LHCN-M2 (cell line): ENCODE results near the gene ALPP. TPM values are rescaled to one million over a fixed set of nuclear protein-coding genes. Genes with fewer than 3 reads are reported as not detected.
"Not testable (repeated sequence)": the region's sequence is repeated elsewhere in the genome, so short reads cannot be mapped to it uniquely, and the experiment has no call there.

Experiments
- DNase-seq: peaks from one replicate; pipeline ENCODE4 v3.0.0-alpha.2; 2012; ENCODE audit warnings: low read depth
- total RNA-seq: library from RNA; depleted of rRNA; stranded (reverse); fragments of >200 nt; gene quantifications from 2 replicates; pipeline ENCODE4 v1.2.3, GENCODE V29; 2014

Gene ALPP
- total RNA-seq, 1 experiment from 2014 or later, result not detected

DNA sequence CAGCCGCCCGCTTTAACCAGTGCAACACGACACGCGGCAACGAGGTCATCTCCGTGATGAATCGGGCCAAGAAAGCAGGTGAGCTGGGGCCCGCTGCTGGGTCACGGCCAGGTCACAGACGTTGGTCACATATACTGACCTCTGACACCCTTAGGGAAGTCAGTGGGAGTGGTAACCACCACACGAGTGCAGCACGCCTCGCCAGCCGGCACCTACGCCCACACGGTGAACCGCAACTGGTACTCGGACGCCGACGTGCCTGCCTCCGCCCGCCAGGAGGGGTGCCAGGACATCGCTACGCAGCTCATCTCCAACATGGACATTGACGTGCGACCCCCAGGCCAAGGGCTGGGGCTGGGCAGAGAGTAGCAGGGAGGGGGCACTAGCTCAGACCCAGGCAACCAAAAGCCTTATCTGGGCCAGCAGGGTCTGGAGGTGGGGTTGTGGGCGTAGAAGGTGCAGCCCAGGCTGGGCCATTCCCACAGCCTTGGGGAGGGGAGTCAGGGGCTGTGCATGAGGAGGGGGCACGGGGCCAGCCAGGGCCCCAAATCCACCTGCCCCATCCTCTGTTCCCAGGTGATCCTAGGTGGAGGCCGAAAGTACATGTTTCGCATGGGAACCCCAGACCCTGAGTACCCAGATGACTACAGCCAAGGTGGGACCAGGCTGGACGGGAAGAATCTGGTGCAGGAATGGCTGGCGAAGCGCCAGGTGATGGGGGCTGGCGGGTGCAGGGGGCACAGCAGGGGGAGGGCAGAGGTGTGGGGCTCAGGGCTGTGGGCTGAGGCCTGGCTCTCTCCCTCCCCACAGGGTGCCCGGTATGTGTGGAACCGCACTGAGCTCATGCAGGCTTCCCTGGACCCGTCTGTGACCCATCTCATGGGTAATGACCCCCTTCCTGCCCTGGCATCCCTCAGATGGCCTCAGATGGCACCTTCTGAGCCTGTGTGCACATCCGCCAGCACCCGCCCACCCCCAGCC lies 1.3 kb downstream of the ALPP start:
- DNase-seq, result not testable (repeated sequence)

DNA sequence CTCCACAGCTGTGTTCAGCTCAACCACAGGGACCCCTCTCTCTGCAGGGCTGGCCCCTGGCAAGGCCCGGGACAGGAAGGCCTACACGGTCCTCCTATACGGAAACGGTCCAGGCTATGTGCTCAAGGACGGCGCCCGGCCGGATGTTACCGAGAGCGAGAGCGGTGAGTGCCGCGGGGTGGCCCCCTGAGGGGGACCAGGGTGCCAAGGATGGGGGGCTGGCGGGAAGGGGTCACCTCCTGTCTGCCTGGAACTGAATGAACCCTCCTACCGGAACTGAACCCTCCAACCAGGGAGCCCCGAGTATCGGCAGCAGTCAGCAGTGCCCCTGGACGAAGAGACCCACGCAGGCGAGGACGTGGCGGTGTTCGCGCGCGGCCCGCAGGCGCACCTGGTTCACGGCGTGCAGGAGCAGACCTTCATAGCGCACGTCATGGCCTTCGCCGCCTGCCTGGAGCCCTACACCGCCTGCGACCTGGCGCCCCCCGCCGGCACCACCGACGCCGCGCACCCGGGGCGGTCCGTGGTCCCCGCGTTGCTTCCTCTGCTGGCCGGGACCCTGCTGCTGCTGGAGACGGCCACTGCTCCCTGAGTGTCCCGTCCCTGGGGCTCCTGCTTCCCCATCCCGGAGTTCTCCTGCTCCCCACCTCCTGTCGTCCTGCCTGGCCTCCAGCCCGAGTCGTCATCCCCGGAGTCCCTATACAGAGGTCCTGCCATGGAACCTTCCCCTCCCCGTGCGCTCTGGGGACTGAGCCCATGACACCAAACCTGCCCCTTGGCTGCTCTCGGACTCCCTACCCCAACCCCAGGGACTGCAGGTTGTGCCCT lies 2.9 kb downstream of the ALPP start:
- DNase-seq, result not testable (repeated sequence)

DNA sequence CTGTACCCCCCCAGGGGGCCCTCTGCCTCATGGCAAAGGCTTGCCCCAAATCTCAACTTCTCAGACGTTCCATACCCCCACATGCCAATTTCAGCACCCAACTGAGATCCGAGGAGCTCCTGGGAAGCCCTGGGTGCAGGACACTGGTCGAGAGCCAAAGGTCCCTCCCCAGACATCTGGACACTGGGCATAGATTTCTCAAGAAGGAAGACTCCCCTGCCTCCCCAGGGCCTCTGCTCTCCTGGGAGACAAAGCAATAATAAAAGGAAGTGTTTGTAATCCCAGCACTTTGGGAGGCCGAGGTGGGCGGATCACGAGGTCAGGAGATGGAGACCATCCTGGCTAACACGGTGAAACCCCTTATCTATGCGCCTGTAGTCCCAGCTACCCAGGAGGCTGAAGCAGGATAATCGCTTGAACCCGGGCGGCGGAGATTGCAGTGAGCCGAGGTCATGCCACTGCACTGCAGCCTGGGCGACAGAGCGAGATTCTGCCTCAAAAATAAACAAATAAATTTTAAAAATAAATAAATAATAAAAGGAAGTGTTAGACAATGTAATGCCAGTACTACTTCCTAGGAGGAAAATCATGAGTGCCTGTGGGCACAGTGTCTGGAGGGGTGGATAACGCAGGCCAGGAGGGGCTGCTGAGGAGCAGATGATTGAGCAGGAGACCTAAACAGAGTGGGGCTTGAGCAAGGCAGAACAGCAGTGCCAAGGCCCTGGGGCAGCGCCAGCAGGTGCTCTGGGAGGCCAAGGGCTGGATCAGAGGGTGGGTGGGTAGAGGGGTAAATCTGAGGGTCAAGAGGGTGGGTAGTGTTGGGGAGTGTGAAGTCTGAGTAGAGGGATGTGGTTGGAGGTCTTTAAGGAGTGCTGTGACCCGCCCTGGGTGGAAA lies 4.0 kb downstream of the ALPP start:
- no peak for DNase-seq

DNA sequence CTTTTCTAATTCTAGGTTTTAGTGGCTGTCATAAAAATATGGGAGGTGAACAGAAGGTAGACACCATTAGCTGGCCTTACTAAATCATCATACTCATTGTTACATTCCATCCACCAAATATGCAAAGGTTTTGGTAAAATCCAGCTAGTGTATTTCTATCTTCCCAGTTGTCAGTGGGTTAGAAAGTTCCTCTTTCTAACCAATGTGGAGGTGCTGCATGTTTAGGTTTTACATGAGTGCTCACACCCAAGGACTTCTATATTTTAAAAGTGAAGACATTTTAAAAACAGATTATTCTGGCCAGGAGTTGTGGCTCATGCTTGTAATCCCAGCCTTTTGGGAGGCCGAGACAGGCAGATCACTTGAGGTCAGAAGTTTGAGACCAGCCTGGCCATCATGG lies 5.9 kb downstream of the ALPP start:
- DNase-seq, result no peak

DNA sequence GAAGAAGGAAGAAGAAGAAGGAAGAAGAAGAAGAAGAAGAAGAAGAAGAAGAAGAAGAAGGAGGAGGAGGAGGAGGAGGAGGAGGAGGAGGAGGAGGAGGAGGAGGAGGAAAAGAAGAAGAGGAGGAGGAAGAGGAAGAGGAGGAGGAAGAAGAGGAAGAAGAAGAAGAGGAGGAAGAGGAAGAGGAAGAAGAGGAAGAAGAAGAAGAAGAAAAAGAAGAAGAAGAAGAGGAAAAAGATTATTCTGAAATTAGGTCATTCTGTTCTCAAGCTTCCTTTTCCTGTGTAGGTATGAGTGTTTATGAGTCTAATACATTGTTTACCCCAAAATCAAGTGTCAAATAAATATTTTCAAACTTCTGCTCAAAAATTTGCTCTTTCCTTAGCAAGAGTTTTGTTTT lies 6.5 kb downstream of the ALPP start:
- DNase-seq, result not testable (repeated sequence)

DNA sequence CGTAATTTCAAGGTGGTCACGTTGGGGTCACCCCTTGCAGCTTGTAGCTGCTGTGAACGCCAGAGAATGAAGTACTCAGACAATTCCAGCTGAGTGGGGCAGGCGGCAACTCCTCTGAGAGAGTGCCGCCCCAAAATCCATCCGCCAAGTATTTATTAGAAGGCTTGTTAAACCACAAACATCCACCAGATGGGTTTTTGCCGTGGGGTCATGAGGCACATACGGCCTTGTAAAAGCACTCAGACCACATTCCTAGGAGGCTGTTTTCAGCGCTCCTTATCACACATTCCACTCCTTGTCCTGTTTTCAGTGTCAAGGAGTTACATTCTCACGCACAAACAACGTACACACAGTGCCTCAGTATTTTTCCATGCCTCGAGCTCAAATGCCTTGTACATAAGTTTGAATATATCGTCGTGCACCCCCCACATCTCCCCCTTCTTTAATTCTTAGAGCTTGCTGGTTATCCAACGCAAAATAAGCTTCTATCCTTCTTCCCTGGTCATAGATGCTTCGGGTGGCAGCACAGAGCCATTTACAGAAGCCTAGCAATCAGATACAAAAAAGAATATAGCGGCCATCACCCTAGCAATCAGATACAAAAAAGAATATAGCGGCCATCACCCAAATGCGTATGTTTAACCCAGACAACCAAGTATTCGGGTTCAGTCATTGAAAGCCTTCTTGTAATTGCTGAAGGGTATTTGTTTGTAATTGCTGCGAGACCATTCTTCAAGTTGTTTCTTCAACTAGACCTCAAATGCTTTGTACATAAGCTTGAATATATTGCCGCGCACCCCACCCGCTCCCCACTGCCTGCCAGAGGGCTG lies 7.3 kb downstream of the ALPP start:
- peak; percentile 53 for DNase-seq

DNA sequence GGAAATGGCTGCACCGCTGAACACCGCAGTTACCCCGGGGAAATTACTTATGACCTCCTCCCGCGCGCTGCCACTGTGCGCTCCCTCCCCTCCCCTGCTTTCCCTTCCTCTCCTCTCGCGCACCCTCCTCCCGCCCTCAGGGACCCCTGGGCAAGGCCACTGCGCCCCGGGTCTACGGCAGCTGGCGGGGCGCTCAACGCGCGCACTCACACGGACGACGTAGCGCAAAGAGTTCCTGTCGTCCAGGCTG lies 7.9 kb downstream of the ALPP start:
- no peak for DNase-seq

DNA sequence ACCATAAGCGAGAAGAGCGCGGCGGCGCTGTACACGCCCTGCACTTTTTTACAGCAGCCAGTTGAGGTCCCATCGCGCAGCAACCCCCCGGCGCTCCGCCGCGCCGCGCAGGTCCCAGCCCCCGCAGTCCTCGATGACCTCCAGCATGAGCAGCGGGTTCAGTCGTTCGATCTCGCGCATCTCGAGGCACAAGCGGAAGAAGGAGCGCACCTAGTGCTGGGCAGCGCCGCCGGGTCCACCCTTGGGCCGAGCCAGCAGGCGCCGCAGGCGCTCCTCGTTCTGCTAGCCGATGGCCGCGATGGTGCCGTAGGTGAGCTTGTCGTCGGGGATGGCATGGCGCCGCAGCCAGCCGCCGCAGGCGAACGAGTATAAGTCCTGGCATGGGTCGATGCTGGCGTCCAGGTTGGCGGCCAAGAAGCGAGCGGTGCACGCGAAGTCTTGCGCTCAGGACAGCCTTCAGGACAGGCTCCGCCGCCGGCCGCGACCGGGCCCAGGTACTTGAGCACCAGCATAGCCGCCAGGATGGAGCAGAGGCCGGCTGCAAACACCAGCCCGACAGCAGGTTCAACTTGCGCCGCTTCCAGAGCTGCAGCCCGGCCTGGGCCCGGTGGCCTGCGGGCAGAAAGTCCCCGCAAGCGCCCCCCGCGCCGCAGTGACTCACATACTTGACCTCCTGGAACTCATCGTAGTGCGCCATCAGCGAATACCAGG lies 8.3 kb downstream of the ALPP start:
- DNase-seq, result no peak

DNA sequence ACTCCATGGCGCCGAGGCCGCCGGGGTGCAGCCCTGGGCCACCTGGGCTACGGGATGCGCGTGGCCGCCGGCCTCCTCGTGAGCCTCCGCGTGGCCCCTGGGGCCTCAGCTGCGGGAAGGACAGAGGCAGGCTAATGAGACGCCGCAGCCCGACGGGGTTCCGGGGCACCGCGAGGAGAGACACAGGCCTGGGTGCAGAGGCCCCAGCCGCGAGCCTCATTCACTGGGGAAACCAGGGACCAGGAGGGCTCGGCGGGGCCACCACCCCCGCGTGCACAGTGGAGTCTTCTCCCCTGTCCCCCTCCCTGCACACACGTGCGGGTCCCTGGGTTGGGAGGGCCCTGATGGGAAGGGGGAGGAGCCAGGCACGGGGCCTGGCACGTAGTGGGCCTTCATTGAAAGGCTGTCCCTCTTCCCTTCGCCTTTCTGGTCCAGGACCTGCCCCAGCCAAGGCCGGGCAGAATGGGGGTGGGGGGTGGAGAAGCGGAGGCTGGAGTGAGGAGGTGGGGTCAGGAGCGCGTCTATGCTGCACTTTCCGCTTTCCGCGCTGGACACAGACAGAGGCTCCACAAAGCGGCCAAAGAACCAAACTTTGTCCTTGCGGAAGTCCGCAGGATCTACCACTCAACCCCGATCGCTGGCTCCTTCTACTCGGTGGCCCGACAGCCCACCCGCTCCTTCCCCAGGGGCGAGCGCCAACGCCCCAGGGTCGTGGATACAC lies 9.1 kb downstream of the ALPP start:
- no peak for DNase-seq

DNA sequence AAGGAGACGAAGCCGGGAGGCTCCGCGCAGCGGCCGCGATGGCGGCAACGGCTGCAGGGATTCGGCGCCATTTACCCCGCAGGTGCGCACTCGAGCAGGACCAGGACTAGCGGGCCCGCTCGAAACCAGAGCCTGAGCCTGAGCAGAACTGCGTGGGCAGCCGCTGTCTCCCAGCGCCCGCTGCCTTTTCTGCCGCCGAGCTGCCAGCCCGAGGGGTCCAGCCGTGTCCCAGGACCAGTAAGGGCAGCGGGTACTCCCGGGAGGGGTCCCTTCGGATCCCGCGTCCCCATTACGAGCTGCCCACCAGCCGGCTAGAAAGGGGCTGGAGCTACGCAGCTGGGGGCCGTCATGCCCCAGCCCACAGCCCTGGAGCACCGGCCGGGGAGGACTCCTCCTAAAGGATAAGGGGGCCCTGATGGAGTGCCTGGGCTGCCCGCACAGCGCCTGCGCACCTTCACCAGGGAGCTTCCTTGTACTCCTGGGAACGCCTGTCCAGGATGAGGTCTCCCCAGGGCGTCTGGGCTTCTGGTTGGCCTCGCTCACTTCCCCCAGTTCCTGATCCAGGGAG lies 9.9 kb downstream of the ALPP start:
- DNase-seq, result no peak

DNA sequence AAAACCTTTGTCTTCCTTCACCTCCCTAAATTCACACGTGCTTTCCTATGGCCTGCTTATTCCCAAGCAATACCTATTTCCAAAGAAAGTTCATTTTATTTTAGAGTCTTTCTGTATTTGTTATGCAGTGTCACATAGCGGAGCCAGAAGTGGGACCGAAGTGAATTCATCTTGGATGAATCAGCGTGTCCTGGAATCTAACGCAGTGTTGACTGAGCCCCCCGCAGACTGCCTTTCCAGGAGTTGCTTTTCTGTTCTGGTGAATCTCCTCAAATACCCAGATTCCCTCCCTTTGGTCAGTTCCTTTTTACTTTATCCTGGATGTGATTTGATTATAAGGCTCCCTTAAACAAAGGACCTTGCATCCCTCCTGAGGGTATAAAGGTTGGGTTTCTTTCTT lies 10.8 kb downstream of the ALPP start:
- no peak for DNase-seq

DNA sequence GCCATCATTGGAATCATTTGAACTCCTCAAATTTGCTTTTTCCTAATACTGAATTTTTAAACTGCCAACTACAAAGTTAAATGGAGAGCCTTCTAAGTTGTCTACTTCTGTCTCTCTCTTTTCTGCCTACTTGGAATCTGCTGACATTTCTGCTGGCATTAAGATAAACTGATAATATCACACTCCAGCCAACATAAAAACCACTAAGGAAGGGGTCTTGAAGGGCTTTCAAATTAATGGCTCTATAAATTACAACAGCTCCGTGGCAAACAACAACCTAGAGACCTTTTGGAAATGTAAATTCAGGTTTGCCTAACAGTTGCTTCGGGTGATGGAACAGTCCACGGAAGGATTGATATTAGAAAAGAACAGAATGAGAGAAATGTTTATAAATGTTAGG lies 12.1 kb downstream of the ALPP start:
- DNase-seq, result no peak

DNA sequence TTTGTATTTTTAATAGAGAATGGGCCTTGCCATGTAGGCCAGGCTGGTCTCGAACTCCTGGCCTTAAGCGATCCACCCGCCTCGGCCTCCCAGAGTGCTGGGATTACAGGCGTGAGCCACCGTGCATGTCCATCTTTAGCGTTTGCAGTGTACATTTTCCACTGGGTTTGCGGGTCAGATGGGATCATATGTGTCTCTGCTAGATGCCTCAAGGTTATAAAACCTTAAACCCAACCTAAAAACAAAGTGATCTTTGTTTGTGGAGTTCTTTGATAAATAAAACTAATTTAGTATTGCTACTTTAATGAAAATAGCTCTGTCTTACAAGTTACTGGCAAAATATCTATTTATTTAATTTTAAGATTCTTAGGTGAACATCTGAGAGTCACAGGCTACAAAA lies 15.0 kb downstream of the ALPP start:
- no peak for DNase-seq

DNA sequence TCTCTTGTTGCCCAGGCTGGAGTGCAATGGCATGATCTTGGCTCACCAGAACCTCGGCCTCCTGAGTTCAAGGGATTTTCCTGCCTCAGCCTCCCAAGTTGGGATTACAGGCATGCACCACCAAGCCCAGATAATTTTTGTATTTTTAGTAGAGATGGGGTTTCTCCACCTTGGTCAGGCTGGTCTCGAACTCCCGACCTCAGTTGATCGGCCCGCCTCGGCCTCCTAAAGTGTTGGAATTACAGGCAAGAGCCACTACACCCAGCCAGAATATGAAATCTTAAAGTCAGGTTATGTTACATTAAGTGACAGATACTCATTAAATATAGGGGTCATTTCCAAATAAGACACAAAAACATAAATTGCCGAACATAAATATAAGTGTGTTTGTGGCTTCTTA lies 15.9 kb downstream of the ALPP start:
- DNase-seq, result not testable (repeated sequence)

DNA sequence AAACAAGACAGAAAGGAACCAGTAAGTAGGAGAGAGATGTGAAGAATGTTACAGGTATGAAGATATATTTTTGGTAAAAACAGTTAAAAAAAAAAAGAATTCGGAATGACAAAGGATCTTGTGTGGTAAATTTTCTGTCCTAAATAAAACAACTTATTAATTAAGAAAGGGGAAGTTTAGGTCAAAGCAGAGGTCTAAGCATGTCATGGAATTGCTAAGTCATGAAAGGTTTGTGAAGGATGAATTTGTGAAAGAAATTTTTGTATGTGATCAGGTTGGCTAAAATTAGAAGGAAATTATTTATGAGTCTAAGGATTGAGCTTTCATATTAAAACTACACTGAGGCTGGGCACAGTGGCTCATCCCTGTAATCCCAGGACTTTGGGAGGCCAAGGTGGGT lies 17.0 kb downstream of the ALPP start:
- DNase-seq, result no peak

DNA sequence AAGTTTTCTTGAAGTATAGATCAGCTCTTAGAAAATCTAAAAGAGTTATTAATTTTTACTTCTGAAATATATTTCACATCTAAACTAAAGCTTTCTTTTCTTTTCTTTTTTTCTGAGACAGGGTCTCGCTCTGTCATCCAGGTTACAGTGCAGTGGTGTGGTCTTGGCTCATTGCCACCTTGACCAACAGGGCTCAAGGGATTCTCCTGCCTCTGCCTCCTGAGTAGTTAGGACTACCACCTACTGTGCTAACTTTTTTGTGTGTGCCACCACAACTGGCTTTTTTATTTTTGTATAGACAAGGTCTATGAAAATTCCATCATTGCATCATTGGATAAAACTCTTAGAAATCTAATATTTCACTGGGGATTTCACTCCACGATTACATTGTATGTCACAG lies 18.1 kb downstream of the ALPP start:
- DNase-seq, result no peak

DNA sequence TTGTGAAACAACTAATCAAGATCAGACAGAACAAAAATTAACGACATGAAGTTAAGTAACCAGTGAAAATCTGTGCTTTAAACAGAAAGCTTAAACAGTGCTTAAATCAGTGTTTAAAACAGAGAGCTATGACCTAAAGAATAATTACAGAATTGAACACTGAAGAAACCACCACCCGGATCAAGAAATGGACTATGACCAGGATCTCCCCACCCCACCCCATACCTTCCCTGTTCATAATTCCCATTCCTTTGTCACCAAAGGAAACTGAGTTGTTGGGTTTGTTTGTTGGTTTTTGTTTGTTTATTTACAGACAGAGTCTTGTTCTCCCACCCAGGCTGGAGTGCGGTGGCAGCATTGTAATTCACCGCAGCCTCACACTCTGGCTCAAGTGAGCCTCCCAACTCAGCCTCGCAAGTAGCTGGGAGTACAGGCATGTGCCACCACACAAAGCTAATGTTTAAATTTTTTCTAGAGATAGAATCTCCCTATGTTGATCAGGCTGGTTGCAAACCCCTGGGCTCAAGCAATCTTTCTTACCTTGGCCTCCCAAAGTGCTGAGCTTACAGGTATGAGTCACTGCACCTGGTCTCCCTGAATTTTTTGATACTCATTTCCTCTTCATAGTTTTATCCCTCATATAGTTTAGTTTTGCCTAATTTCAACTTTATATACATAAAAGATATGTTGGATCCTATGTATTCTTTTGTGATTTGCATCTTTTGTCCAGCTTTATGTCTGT lies 19.9 kb downstream of the ALPP start:
- no peak for DNase-seq

DNA sequence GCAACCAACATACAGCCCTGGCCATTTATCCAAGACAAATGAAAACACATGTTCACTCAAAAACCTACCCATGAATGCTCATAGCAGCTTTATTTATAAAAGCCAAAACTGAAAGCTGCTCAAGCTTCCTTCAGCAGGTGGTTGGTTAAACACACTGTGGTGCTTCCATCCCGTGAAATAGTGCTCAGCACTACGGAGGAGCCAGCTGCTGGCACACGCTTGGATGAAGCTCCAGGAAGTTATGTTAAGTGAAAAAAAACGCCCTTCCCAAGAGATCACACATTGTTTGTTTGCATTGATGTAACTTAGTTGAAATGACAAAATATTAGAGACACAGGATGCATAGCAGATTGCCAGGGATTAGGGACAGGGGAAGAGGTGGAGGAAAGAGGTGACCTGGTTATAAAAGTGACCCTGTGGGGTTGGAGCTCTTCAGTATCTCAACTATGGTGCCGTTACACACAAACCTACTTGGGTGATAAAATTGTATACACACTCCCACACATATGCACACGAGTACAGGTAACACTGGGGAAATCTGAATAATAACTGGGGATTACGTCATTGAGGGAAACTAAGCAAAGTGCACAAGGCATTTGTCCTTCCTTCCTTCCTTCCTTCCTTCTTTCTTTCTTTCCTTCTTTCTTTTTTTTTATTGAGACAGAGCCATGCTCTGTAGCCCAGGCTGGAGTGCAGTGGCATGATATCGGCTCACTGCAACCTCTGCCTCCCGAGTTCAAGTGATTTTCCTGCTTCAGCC lies 21.9 kb downstream of the ALPP start:
- no peak for DNase-seq
